GM18502 (cell line): ENCODE data around the gene PAF1.
"Not testable (repeated sequence)": the region's sequence is repeated elsewhere in the genome, so short reads cannot be mapped to it uniquely, and the experiment has no call there.

Source experiments
- ATAC-seq: cut with Tn5 transposase; IDR thresholded peaks from one replicate; pipeline ENCODE4 v1.9.1; 2021; ENCODE audit warnings: mild to moderate bottlenecking; ENCODE audit not compliant: unreplicated experiment, poor library complexity

PAF1 gene

DNA sequence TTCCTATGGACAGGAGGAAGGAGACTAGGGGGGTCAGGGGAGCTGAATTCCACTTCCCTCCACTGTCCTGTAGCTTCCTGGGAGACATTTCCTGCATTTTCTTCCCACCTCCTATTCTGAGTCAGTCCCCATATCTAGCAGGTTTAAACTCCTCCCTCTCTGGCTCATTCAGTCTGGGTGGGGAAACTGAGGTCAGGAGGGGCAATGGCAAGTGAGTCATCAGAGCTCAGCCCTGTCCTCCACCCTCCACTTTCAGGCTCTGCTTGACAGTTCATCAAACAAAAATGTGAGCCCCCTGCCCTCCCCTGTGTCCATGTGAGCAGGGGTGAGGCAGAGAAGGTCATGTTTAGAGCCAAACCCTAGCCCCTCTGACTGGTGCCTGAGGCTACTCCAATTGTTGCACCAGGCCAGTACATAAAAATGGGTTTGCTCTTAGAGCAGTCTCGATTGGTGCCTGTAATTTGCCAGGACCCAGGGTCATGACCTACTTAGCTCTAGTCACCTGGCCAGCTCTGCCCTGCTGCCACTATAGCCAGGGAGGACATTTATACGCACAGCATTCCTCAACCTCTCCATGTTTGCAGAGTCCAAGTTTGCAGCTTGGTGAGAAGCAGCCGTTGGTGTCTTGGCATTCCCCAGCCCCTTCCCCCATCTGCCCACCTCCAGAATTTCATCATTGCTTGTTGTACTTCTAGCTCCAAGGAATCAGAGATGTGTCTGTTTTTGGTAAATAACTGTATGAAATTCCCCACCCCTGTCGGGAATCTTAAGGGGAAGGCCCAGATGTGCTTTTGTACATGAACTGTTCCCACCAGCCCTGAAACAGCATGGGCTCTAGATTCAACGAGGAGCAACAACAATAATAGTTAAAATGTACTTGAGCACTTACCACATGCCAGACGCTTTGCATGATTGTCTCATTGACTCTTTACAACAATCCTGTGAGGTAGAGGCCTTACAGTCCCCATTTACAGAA is 27.9 kb downstream of the PAF1 start:
- ATAC-seq = no peak

- no peak for ATAC-seq
Observed at GRCh38 chr19:39360599-39360998, 30.3 kb downstream of the PAF1 start.

- no peak for ATAC-seq
Observed at GRCh38 chr19:39359026-39359425, 31.9 kb downstream of the PAF1 start.

GRCh38 chr19:39356647-39357046 is 34.3 kb downstream of the PAF1 start:
- ATAC-seq = no peak

- no peak for ATAC-seq
Observed at GRCh38 chr19:39356073-39356472, 34.8 kb downstream of the PAF1 start.

DNA sequence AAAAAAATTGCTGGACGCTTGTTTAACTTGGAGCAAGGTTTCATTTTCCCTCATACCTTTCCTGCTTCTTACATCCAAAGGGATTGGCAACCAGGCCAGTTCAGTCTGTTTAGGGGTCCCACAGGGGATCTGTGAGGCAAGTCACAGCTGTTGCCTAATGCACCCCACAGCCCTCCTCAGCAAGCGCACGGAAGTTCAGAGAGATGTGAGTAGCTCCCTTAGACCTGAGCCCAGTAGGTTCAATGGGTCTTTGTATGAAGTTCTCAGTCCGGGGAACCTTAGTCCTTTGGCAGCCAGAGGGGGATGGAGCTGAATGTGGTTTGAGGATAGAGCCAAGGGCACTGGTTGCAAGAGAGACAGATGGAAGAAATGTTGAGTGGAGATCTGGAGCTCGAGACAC is 35.7 kb downstream of the PAF1 start:
- no peak for ATAC-seq

GRCh38 chr19:39352381-39353255 is 38.3 kb downstream of the PAF1 start:
- ATAC-seq = no peak

- ATAC-seq = no peak
Observed at GRCh38 chr19:39351537-39352064, 39.3 kb downstream of the PAF1 start.

- ATAC-seq = no peak
Observed at GRCh38 chr19:39350156-39350555, 40.8 kb downstream of the PAF1 start.

DNA sequence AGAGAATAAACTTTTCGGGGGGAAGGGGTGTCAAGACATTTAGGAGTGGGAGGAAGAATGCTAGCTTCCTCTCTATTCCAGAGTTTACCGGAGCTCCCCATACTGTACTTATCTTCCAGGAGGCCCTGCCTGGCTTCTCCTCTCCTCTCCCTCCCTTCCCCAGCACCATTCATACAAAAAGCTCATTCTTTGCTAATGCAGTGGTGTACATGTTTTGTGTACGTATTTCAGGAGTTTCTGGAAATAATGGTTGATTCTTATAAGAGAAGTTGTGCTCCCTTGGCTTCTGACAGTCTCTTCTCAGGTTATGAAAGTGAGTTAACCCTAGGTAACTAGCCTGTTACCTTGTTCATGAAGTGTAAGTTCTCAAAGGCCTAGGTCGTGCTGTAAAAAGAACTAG is 41.6 kb downstream of the PAF1 start:
- no peak for ATAC-seq

DNA sequence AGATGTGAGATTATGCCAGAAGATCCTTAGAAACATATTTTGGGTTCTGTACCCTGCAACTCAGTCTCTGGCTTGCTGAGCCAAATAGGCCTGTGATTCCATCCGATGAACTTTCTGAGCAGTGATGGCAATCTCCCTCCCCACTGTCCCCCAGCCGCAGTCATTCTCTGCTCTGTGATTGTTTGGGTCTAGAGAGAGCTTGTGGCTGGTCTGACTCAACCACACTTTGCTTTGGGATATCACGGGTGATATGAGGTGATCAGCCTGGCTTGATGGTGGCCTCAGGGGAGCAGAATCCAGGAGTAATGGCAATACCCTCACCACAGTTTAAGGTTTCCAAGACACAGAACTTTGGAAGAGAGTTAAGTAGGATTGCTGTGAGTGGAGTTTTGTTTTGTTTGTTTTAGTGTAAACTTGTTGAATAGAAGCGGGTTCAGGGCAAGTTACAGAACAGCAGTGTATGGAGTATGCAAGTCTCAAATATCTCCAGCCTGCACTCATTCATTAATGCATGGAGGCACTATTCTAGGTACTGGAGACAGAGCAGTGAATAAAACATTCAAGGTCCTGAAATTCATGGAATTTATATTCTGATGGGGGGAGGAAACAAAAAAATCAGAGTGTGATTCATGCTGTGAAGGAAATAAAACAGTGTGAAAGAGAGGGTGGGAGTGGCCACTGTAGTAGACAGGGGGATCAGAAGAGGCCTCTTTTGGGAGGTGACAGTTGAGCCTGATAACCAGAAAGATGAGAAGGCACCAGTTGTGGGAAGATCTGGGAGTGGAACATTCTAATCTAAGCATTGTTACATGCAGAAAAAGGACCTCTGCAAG is 43.4 kb downstream of the PAF1 start:
- no peak for ATAC-seq

GRCh38 chr19:39345956-39346355 is 45.0 kb downstream of the PAF1 start:
- ATAC-seq = no peak

GRCh38 chr19:39342647-39343305 is 48.1 kb downstream of the PAF1 start:
- peak; percentile 1 for ATAC-seq

GRCh38 chr19:39341719-39342604 is 48.9 kb downstream of the PAF1 start, which contains the start of gene SAMD4B:
Gene SAMD4B, plus strand, starts transcription at chr19:39342421. Its CDS starts 14,473 bp downstream, at chr19:39356894.
- ATAC-seq = peak; percentile 86

DNA sequence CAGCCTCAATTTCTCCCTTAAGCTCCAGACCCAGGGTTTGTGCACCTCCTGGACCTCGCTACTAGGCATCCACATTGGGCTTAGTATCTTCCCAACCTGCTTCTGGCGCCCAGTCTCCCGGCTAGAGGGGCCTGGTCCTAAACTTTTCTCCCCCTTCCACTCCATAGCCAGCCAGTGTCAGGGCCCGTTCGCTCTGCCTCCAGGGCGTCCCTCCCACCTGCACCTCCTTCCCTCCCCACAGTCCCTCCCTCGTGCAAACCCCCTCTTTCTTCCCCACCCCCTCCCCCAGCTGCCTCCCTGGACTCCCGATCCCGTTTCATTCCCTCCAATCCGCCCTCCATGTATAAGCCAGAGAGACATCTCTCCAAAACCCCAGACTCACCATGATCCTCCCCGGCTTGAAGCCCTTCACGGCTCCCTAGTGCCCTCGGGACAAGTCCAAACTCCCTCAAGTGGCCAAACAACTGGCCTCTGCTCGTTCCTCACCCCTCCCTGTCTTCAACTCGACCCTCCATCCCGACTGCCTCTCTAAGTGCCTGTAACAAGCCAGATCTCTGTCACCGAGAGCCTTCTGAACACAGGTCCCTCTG is 49.7 kb downstream of the PAF1 start:
- ATAC-seq = peak; percentile 0

- ATAC-seq = not testable (repeated sequence)
Observed at GRCh38 chr19:39340156-39340555, 50.8 kb downstream of the PAF1 start.

DNA sequence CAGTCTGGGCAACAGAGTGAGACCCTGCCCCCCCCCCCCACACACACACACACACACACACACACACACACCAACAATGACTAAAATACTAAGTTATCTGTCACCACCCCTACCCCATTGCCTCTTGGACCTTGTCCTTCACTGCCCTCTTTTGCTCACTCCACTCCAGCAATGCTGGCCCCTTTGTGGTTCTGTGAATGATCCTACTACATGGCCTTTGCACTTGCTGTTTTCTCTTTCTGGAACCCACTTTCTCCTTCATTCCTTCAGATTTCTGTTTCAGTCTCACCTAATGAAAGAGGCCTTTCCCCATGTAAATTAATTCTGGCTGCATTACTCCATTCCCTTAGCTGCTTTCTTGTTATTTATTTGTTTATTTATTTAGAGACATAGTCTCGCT is 51.2 kb downstream of the PAF1 start:
- no peak for ATAC-seq

DNA sequence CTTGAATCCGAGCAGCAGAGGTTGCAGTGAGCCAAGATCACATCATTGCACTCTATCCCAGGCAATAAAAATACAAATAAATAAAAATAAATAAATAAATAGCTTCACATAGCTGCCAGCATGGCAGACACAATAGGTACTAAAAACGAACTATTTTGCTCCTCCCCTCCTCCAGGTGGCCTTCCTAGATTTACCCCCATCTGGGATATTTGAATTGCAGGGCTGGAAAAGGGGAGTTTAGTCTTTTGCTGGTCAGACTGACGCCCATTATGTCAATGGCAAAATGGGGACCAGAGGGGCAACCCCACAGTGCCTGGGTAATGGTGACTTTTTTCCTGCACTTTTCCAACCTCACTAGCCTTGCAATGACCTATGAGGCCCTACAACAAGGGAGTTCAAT is 54.4 kb downstream of the PAF1 start:
- no peak for ATAC-seq
